SK-N-SH treated with all-trans-retinoic acid at 6 μM for 48 hours (cell line): ENCODE measurements around the gene TGFBR3.

Experiments
- ATAC-seq: fragments of 200-7000 bp; cut with Tn5 transposase; 3 replicates; pipeline ENCODE4 v1.9.1; 2020; ENCODE audit warnings: mild to moderate bottlenecking, moderate library complexity
- ARNTL ChIP-seq: fragments of 450-650 bp; formaldehyde crosslinking; IDR thresholded peaks from 2 replicates; pipeline ENCODE4 v1.5.0; 2020; ENCODE audit warnings: low read depth, mild to moderate bottlenecking, moderate library complexity, borderline replicate concordance
- BACH2 ChIP-seq: fragments of 250-450 bp; sonication (Bioruptor Pico); IDR thresholded peaks from 2 replicates; pipeline ENCODE4 v1.9.0; 2021; ENCODE audit warnings: mild to moderate bottlenecking, borderline replicate concordance
- CREB5 ChIP-seq: fragments of 250-450 bp; sonication (Bioruptor Pico); IDR thresholded peaks from 2 replicates; pipeline ENCODE4 v1.5.1; 2020; ENCODE audit warnings: low read depth, mild to moderate bottlenecking, moderate library complexity
- ESRRG ChIP-seq: fragments of 250-450 bp; sonication (Bioruptor Pico); IDR thresholded peaks from 2 replicates; pipeline ENCODE4 v1.6.1; 2021; ENCODE audit warnings: mild to moderate bottlenecking
- GLIS3 ChIP-seq: fragments of 250-450 bp; sonication (Bioruptor Pico); IDR thresholded peaks from 2 replicates; pipeline ENCODE4 v1.5.0; 2020; ENCODE audit warnings: mild to moderate bottlenecking, moderate library complexity
- ISL1 ChIP-seq: fragments of 250-450 bp; sonication (Bioruptor Pico); IDR thresholded peaks from 2 replicates; pipeline ENCODE4 v2.1.2; 2022; ENCODE audit warnings: mild to moderate bottlenecking, moderate library complexity
- PATZ1 ChIP-seq: fragments of 250-450 bp; sonication (Bioruptor Pico); IDR thresholded peaks from 2 replicates; pipeline ENCODE4 v1.8.0; 2020; ENCODE audit warnings: mild to moderate bottlenecking, moderate library complexity, borderline replicate concordance
- POU6F1 ChIP-seq: fragments of 250-450 bp; sonication (Bioruptor Pico); IDR thresholded peaks from 2 replicates; pipeline ENCODE4 v1.8.0; 2021; ENCODE audit warnings: low read depth, mild to moderate bottlenecking, moderate library complexity, borderline replicate concordance
- PPARA ChIP-seq: fragments of 250-450 bp; sonication (Bioruptor Pico); IDR thresholded peaks from 2 replicates; pipeline ENCODE4 v1.5.0; 2020; ENCODE audit warnings: mild to moderate bottlenecking, borderline replicate concordance
- RARB ChIP-seq: fragments of 250-450 bp; sonication (Bioruptor Pico); IDR thresholded peaks from 2 replicates; pipeline ENCODE4 v1.8.0; 2021; ENCODE audit warnings: mild to moderate bottlenecking, moderate library complexity
- SNAI2 ChIP-seq: fragments of 250-450 bp; sonication (Bioruptor Pico); IDR thresholded peaks from 2 replicates; pipeline ENCODE4 v1.5.0; 2020; ENCODE audit warnings: mild to moderate bottlenecking, moderate library complexity
- TOX ChIP-seq: fragments of 250-450 bp; sonication (Bioruptor Pico); IDR thresholded peaks from 2 replicates; pipeline ENCODE4 v1.8.0; 2021; ENCODE audit warnings: mild to moderate bottlenecking, moderate library complexity, borderline replicate concordance
- ZFP3 ChIP-seq: fragments of 250-450 bp; sonication (Bioruptor Pico); IDR thresholded peaks from 2 replicates; pipeline ENCODE4 v1.5.0; 2020; ENCODE audit warnings: mild to moderate bottlenecking, moderate library complexity
- ZFP30 ChIP-seq: fragments of 450-650 bp; formaldehyde crosslinking; IDR thresholded peaks from 2 replicates; pipeline ENCODE4 v1.5.0; 2022; ENCODE audit warnings: mild to moderate bottlenecking, moderate library complexity
- ZNF565 ChIP-seq: fragments of 450-650 bp; formaldehyde crosslinking; conservative IDR thresholded peaks from 2 replicates; pipeline ENCODE4 v1.5.0; 2020; ENCODE audit warnings: low read depth, mild to moderate bottlenecking, moderate library complexity
- ZNF70 ChIP-seq: fragments of 450-650 bp; formaldehyde crosslinking; IDR thresholded peaks from 2 replicates; pipeline ENCODE4 v1.5.0; 2020; ENCODE audit warnings: mild to moderate bottlenecking, moderate library complexity
- ZNF8 ChIP-seq: fragments of 450-650 bp; formaldehyde crosslinking; IDR thresholded peaks from 2 replicates; pipeline ENCODE4 v1.5.0; 2020; ENCODE audit warnings: mild to moderate bottlenecking, moderate library complexity
- TF ChIP-seq, protein P1 (sequence below): fragments of 250-450 bp; sonication (Bioruptor Pico); IDR thresholded peaks from 2 replicates; pipeline ENCODE4 v1.5.0; 2020; ENCODE audit warnings: mild to moderate bottlenecking, moderate library complexity

Gene TGFBR3

DNA sequence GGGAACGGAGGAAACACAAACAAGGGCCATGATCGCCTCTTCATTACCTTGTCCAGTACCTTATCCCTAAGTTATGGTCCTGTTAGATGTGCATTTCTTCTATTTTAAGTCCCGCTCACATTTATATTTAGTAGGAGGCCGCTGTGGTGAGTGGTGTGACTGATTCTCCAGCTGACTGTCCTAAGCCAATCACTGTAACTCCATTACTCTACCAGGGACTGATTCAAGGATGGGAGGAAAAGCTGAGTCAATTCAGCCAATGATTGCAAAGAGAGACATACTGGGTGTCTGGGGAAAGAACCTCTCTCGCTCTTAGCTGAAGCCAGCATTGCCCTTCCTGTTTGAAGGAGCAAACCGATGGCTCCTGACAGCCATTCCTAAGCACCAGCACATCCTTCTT lies 59.7 kb downstream of the TGFBR3 start:
- TF ChIP-seq TOX (no peak), ZFP3 (CRISPR knock-in tag) (no peak), CREB5 (CRISPR knock-in tag) (no peak), ZNF8 (CRISPR knock-in tag) (no peak), ARNTL (no peak), POU6F1 (CRISPR knock-in tag) (no peak), SNAI2 (CRISPR knock-in tag) (no peak), ZNF70 (CRISPR knock-in tag) (no peak), RARB (CRISPR knock-in tag) (no peak), GLIS3 (no peak), ESRRG (CRISPR knock-in tag) (no peak), PPARA (CRISPR knock-in tag) (no peak)
- TF ChIP-seq, protein P1, sequence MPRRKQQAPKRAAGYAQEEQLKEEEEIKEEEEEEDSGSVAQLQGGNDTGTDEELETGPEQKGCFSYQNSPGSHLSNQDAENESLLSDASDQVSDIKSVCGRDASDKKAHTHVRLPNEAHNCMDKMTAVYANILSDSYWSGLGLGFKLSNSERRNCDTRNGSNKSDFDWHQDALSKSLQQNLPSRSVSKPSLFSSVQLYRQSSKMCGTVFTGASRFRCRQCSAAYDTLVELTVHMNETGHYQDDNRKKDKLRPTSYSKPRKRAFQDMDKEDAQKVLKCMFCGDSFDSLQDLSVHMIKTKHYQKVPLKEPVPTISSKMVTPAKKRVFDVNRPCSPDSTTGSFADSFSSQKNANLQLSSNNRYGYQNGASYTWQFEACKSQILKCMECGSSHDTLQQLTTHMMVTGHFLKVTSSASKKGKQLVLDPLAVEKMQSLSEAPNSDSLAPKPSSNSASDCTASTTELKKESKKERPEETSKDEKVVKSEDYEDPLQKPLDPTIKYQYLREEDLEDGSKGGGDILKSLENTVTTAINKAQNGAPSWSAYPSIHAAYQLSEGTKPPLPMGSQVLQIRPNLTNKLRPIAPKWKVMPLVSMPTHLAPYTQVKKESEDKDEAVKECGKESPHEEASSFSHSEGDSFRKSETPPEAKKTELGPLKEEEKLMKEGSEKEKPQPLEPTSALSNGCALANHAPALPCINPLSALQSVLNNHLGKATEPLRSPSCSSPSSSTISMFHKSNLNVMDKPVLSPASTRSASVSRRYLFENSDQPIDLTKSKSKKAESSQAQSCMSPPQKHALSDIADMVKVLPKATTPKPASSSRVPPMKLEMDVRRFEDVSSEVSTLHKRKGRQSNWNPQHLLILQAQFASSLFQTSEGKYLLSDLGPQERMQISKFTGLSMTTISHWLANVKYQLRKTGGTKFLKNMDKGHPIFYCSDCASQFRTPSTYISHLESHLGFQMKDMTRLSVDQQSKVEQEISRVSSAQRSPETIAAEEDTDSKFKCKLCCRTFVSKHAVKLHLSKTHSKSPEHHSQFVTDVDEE (CRISPR knock-in tag), result no peak
- no peak for ATAC-seq

DNA sequence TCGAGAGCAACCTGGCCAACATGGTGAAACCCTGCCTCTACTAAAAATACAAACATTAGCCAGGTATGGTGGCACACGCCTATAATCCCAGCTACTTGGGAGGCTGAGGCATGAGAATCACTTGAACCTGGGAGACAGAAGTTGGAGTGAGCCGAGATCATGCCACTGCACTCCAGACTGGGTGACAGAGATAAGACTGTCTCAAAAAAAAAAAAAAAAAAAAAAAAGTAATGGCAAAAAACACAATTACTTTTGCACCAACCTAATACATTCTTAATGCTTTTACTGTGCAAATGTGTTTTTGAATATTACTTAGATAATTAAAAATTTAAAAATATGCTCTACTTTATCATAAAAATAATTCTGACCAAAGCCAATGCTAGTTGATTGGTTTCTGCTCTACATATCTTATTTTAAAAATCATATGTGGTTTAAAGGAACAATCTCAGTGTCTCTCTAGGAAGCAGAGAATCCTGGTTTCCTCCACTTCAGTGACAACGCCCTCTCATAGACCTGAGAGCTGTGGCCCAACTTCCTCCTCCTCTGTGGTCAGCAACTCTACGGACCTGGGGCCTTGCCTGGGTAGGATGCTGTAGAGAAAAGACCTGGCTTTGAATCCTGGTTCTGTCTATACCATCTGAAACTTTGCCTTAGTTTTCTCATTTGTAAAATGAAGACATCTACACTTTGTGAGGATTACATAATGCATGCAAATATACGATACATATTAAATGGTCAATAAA lies 64.7 kb downstream of the TGFBR3 start:
- ATAC-seq, result no peak

GRCh38 chr1:91819038-91819788 lies 66.7 kb downstream of the TGFBR3 start:
- no peak for ATAC-seq
- TF ChIP-seq CREB5 (CRISPR knock-in tag), result no peak
- TF ChIP-seq PATZ1, result no peak
- no peak for TF ChIP-seq ZNF70 (CRISPR knock-in tag)
- TF ChIP-seq ISL1 (CRISPR knock-in tag), result no peak
- no peak for TF ChIP-seq RARB (CRISPR knock-in tag)
- no peak for TF ChIP-seq ARNTL
- no peak for TF ChIP-seq ZNF565 (CRISPR knock-in tag)
- no peak for TF ChIP-seq POU6F1 (CRISPR knock-in tag)
- TF ChIP-seq ZFP30 (CRISPR knock-in tag), result no peak

More for the DNA sequence above, 64.7 kb downstream of the TGFBR3 start:
- TF ChIP-seq POU6F1 (CRISPR knock-in tag) (no peak), TOX (no peak), BACH2 (CRISPR knock-in tag) (no peak), CREB5 (CRISPR knock-in tag) (no peak)
